HepG2 (cell line): ENCODE measurements around the gene SPNS2.

Experiments
- CTCF ChIP-seq: sonication (generic); formaldehyde crosslinking; IDR thresholded peaks from 2 replicates; pipeline ENCODE4 v1.5.0; 2020; ENCODE audit warnings: mild to moderate bottlenecking, missing genetic modification reagents, moderate library complexity
- DZIP1 ChIP-seq: sonication (generic); formaldehyde crosslinking; IDR thresholded peaks from 2 replicates; pipeline ENCODE4 v1.5.0; 2020; ENCODE audit warnings: mild to moderate bottlenecking, missing genetic modification reagents
- ZBTB4 ChIP-seq: sonication (generic); formaldehyde crosslinking; IDR thresholded peaks from 2 replicates; pipeline ENCODE4 v1.4.0; 2020; ENCODE audit warnings: missing genetic modification reagents, mild to moderate bottlenecking, borderline replicate concordance
- ZBTB40 ChIP-seq, 2 experiments: fragments of 450-650 bp in 1 of 2; sonication (generic) in 1 of 2; formaldehyde crosslinking in 1 of 2; IDR thresholded peaks; 2 replicates each; pipeline versions ENCODE4 v1.6.1 to v1.8.0; 2016 to 2022; ENCODE audit warnings: antibody characterized with exemption in 1 of 2, mild to moderate bottlenecking in 1 of 2, missing genetic modification reagents in 1 of 2
- ZNF335 ChIP-seq: sonication (generic); formaldehyde crosslinking; IDR thresholded peaks from 2 replicates; pipeline ENCODE4 v1.4.0; 2020; ENCODE audit warnings: missing genetic modification reagents
- ZNF362 ChIP-seq: sonication (generic); formaldehyde crosslinking; IDR thresholded peaks from 2 replicates; pipeline ENCODE4 v1.4.0; 2020; ENCODE audit warnings: missing genetic modification reagents, mild to moderate bottlenecking, borderline replicate concordance

GRCh38 chr17:4573115-4573514 lies 74.4 kb downstream of the SPNS2 start:
- TF ChIP-seq ZNF362 (CRISPR knock-in tag), result no peak
- no peak for TF ChIP-seq ZNF335 (CRISPR knock-in tag)
- TF ChIP-seq DZIP1 (CRISPR knock-in tag), result no peak
- TF ChIP-seq ZBTB40 (IDR thresholded peaks at IDR 0.05), result no peak
- TF ChIP-seq ZBTB40 (CRISPR knock-in tag; IDR thresholded peaks at IDR 0.05), result no peak
- no peak for TF ChIP-seq ZBTB4 (CRISPR knock-in tag)
- TF ChIP-seq CTCF (CRISPR knock-in tag), result no peak
